ENCODE results near the gene SPRED1.

SPRED1 gene

DNA sequence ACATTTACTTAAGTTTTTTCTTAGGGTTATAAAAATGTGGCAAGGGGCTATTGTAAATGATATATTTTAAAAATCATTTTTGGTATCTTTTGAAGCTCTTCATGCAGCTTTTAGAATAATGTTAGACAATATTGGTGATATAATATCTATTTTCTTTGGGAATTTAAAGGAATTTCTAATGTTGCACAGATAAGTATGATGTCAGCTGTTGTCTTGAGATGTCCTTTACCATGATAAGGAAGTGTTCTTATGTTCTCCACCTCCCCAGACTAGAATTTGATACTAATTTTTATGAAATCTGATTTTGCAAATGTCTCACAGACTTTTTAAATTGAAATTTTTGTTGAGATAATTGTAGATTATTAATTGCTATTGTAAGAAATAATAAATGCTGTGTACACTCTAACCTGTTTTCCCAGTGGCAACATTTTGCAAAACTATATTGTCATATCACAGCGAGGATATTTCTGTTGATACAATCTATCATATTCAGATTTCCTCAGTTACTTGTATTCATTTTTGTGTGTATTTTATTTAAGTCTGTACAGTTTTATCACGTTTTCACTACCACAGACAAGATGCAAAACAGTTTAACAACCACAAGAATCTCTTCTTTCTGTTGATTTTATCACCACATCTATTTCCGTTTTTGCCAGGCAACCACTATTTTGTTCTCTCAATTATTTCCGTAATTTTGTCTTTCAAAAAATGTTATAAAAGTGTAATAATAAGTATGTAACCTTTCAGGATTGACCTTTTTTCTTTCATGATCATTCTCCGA is 55.4 kb downstream of the SPRED1 start:
- no peak overlapping the region for H3K4me3 ChIP-seq (ENCODE audit: low read depth, low read length)
- H3K36me3 ChIP-seq (replicated peaks), result no peaks in the 10 kb centered on the region
- TF ChIP-seq, protein P1, sequence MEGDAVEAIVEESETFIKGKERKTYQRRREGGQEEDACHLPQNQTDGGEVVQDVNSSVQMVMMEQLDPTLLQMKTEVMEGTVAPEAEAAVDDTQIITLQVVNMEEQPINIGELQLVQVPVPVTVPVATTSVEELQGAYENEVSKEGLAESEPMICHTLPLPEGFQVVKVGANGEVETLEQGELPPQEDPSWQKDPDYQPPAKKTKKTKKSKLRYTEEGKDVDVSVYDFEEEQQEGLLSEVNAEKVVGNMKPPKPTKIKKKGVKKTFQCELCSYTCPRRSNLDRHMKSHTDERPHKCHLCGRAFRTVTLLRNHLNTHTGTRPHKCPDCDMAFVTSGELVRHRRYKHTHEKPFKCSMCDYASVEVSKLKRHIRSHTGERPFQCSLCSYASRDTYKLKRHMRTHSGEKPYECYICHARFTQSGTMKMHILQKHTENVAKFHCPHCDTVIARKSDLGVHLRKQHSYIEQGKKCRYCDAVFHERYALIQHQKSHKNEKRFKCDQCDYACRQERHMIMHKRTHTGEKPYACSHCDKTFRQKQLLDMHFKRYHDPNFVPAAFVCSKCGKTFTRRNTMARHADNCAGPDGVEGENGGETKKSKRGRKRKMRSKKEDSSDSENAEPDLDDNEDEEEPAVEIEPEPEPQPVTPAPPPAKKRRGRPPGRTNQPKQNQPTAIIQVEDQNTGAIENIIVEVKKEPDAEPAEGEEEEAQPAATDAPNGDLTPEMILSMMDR (IDR thresholded peaks at IDR 0.05; ENCODE audit: low read depth, low read length, missing control alignments), result no peak
- H3K27me3 ChIP-seq (replicated peaks), result no peaks in the 10 kb centered on the region
- in situ Hi-C loops (cut with HindIII; ENCODE audit: low pct_ligation_motif_present, low sequenced_read_pairs), result no loop called here
- no peak overlapping the region for H3K27ac ChIP-seq
- no peak for DNase-seq

DNA sequence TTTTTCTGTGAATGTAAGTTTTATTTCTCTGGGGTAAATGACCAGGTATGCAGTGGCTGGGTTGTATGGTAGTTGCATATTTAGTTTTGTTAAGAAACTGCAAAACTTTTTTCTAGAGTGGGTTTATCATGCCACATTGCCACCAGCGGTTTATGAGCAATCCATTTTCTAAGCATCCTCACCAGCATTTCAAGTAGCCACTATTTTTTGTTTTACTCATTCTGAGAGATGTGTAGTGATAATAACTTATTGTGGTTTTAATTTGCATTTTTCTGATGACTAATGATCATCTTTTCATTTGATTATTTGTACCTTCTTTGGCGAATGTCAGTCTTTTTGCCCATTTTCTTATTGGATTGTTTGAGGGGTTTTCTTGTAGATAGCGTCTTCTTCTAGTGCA is 56.2 kb downstream of the SPRED1 start:
- H3K27me3 ChIP-seq (replicated peaks), result no peaks in the 10 kb centered on the region
- no peak overlapping the region for H3K4me3 ChIP-seq (ENCODE audit: low read depth, low read length)
- no peaks in the 10 kb centered on the region for H3K36me3 ChIP-seq (replicated peaks)
- no peak overlapping the region for H3K27ac ChIP-seq
- TF ChIP-seq, protein P1 (IDR thresholded peaks at IDR 0.05; ENCODE audit: low read depth, low read length, missing control alignments), result no peak
- DNase-seq, result no peak
- in situ Hi-C loops (cut with HindIII; ENCODE audit: low pct_ligation_motif_present, low sequenced_read_pairs), result no loop called here

DNA sequence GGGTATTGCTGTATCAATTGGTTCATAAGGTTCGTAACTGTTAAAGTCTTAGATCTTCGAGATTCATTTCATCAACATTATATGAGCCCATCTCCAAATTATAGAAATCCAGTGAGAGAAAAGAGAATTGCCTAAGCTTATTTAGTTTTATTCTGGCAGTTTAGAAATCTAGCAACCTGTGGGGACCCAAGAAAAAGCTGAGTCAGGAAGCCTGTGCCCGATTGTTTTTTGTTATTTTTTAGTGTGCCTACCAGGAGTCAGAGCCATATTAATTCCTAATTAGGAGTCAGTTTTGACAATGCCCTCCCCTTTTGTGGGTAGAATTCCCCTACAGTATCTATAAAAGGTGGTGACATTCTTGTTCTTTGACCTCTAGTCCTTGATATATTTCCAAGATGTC is 59.6 kb downstream of the SPRED1 start:
- TF ChIP-seq, protein P1 (IDR thresholded peaks at IDR 0.05; ENCODE audit: low read depth, low read length, missing control alignments), result no peak
- in situ Hi-C loops (cut with HindIII; ENCODE audit: low pct_ligation_motif_present, low sequenced_read_pairs), result no loop called here
- H3K27ac ChIP-seq, result no peak overlapping the region
- no peak for DNase-seq
- H3K4me3 ChIP-seq (ENCODE audit: low read depth, low read length), result no peak overlapping the region
- H3K36me3 ChIP-seq (replicated peaks), result no peaks in the 10 kb centered on the region
- no peaks in the 10 kb centered on the region for H3K27me3 ChIP-seq (replicated peaks)

DNA sequence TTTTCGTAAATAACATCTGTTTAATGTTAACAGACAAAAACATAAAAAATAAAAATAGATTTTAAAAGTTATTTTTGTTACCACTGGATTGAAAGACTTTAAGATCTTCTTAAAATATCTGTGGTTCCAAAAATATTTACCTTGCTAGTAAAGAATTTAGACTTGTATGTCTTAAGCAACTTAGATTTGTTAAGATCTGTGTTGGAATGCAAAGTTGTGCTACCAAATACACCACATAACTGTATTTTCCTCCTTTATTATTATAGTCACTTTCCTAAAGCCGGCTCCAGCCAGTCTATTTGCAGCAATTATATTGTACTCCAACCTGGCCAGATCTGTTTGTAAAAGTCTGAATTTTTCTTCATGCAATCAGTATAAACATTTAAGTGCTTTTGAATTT is 63.7 kb downstream of the SPRED1 start:
- Histone ChIP-seq H3K4me3 (ENCODE audit: low read depth, low read length) (no peak overlapping the region), H3K27me3 (replicated peaks) (no peaks in the 10 kb centered on the region), H3K27ac (no peak overlapping the region), H3K36me3 (replicated peaks) (no peaks in the 10 kb centered on the region)
- in situ Hi-C loops (cut with HindIII; ENCODE audit: low pct_ligation_motif_present, low sequenced_read_pairs), result no loop called here
- no peak for DNase-seq
- TF ChIP-seq, protein P1 (IDR thresholded peaks at IDR 0.05; ENCODE audit: low read depth, low read length, missing control alignments), result no peak

DNA sequence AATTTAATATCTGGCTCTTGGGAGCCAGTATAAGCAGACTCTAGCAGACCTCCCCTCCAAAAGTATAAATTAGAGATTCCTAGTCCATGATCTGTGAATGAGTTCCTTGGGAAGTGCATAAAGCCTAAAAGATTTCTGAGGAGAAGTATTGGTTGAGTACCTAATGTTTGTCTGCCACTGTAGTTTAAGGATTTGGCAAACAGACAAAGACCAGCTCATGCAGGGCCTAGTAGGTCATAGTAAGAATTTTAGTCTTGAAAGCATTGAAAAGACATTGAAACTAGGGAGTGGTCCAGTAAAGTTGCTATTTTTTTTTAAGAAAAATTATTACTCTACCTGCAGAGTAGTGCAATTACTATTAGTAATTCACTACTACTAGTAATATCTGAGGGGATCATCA is 67.5 kb downstream of the SPRED1 start:
- no peak overlapping the region for H3K27ac ChIP-seq
- peak; percentile 15 for DNase-seq
- no peak overlapping the region for H3K4me3 ChIP-seq (ENCODE audit: low read depth, low read length)
- peaks cover 4% of the 10 kb centered on the region for H3K36me3 ChIP-seq (replicated peaks)
- in situ Hi-C loops (cut with HindIII; ENCODE audit: low pct_ligation_motif_present, low sequenced_read_pairs), result no loop called here
- TF ChIP-seq, protein P1 (IDR thresholded peaks at IDR 0.05; ENCODE audit: low read depth, low read length, missing control alignments), result no peak
- H3K27me3 ChIP-seq (replicated peaks), result no peaks in the 10 kb centered on the region

DNA sequence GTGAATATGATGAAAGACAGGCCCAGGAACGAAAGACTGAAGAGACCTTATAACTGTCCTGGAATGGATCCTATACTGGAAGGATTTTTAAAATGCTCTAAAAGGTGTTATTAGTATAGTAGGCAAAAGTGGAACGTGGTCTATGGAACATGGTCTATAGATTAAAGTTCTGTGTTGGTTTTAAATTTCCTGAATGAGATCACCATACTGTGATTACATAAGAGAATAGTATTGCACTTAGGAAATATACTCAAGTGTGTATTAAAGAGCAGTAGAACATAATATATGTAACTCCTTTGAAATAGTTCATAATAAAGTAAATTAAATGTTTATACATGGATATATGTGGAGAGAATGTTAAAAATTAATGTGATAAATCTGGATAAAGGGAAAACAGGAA is 68.2 kb downstream of the SPRED1 start:
- H3K36me3 ChIP-seq (replicated peaks), result peaks cover 9% of the 10 kb centered on the region
- H3K27ac ChIP-seq, result no peak overlapping the region
- in situ Hi-C loops (cut with HindIII; ENCODE audit: low pct_ligation_motif_present, low sequenced_read_pairs), result no loop called here
- no peak overlapping the region for H3K4me3 ChIP-seq (ENCODE audit: low read depth, low read length)
- TF ChIP-seq, protein P1 (IDR thresholded peaks at IDR 0.05; ENCODE audit: low read depth, low read length, missing control alignments), result no peak
- DNase-seq, result no peak
- no peaks in the 10 kb centered on the region for H3K27me3 ChIP-seq (replicated peaks)
